PFSK-1 (cell line): Measurements from ENCODE around the gene ZNF777. TPM values are rescaled to one million over a fixed set of nuclear protein-coding genes. Genes with fewer than 3 reads are reported as not detected.

Experiments
- FOXP2 ChIP-seq: optimal IDR thresholded peaks from 2 replicates; pipeline ENCODE3; 2011; ENCODE audit warnings: borderline replicate concordance, control low read depth, inconsistent platforms; ENCODE audit not compliant: insufficient read depth; ENCODE audit errors: extremely low read length, extremely low read depth
- POLR2AphosphoS5 ChIP-seq: IDR thresholded peaks from 2 replicates; pipeline ENCODE4 v1.6.1; 2012; ENCODE audit warnings: low read depth, mild to moderate bottlenecking, control low read depth, low read length, moderate library complexity
- SIN3A ChIP-seq: IDR thresholded peaks from 2 replicates; pipeline ENCODE4 v1.6.1; 2012; ENCODE audit warnings: mild to moderate bottlenecking, low read length, moderate library complexity, borderline replicate concordance; ENCODE audit not compliant: insufficient read depth
- TAF1 ChIP-seq: IDR thresholded peaks from 2 replicates; pipeline ENCODE4 v1.6.1; 2012; ENCODE audit warnings: low read length, control low read depth, borderline replicate concordance; ENCODE audit not compliant: insufficient read depth
- polyA plus RNA-seq: library from polyadenylated mRNA; unstranded; fragments of >200 nt; gene quantifications from one replicate; pipeline ENCODE4 v1.2.1, GENCODE V29; 2012; ENCODE audit warnings: low read depth, missing spikeins; ENCODE audit not compliant: insufficient read length
- TF ChIP-seq, protein P1 (sequence below), 2 experiments: IDR thresholded peaks; 2 replicates each; pipeline versions ENCODE4 v1.6.1 to v1.8.0; 2011 to 2012; ENCODE audit warnings: low read depth in 2 of 2, low read length in 2 of 2, control low read depth in 1 of 2, inconsistent platforms in 1 of 2, mild to moderate bottlenecking in 1 of 2, moderate library complexity in 1 of 2; ENCODE audit not compliant: insufficient read depth in 1 of 2

The ZNF777 gene
- 35.7 TPM for polyA plus RNA-seq

DNA sequence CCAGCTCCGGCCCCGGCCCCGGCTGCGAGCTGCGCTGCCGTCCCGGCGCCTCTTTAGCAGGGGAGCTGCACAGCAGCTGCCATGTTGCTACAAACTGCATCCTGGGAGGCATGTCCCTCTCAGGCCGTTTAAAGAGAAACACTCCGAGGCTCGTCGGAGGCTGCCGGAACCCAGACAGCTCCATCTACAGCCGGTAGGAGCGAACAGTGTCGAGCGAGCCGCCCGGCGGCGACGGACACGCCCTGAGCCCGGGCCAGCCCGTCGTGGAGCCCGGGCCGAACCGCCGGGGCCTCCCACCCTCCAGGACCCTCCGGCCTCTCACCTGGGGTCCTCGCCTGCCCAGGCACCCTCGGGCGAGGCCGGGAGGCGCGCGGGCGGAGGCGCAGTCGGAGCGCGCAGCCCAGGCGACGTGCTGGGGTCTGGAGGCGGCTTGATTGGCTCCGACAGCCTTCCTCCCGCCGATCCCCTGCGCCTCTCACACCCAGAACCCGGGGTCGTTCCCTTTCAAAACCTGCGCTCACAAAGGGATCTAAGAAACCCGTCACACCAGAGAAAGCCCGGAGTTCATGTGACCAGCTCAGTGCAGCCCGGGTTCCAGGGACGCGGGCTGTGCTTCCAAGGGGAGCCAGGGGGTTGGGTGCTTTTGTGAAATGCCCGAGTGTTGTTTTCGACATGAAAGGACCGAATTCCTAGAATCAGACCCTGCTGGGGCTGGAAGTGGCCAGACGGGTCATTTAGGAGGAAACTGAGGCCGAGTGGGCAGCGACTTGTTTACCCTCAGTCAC is at the start of gene ZNF777:
TSS of gene ZNF777 (minus strand) at position 570 of the 785 bp plus-strand sequence. CDS start 5,040 bp downstream, outside the sequence.
- TF ChIP-seq TAF1 (peak; percentile 81; the same call in 1 of the 2 replicates), SIN3A (no peak), FOXP2 (peak; percentile 61), POLR2AphosphoS5 (peak; percentile 46; the same call in 1 of the 2 replicates)
- TF ChIP-seq, protein P1, sequence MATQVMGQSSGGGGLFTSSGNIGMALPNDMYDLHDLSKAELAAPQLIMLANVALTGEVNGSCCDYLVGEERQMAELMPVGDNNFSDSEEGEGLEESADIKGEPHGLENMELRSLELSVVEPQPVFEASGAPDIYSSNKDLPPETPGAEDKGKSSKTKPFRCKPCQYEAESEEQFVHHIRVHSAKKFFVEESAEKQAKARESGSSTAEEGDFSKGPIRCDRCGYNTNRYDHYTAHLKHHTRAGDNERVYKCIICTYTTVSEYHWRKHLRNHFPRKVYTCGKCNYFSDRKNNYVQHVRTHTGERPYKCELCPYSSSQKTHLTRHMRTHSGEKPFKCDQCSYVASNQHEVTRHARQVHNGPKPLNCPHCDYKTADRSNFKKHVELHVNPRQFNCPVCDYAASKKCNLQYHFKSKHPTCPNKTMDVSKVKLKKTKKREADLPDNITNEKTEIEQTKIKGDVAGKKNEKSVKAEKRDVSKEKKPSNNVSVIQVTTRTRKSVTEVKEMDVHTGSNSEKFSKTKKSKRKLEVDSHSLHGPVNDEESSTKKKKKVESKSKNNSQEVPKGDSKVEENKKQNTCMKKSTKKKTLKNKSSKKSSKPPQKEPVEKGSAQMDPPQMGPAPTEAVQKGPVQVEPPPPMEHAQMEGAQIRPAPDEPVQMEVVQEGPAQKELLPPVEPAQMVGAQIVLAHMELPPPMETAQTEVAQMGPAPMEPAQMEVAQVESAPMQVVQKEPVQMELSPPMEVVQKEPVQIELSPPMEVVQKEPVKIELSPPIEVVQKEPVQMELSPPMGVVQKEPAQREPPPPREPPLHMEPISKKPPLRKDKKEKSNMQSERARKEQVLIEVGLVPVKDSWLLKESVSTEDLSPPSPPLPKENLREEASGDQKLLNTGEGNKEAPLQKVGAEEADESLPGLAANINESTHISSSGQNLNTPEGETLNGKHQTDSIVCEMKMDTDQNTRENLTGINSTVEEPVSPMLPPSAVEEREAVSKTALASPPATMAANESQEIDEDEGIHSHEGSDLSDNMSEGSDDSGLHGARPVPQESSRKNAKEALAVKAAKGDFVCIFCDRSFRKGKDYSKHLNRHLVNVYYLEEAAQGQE (IDR thresholded peaks at IDR 0.05; ENCODE audit: insufficient read depth in 1 of 2, low read depth in 2 of 2, low read length in 2 of 2), result peak in 1 of 2 experiments; percentile 13; a peak in 1 of 4 replicates

DNA sequence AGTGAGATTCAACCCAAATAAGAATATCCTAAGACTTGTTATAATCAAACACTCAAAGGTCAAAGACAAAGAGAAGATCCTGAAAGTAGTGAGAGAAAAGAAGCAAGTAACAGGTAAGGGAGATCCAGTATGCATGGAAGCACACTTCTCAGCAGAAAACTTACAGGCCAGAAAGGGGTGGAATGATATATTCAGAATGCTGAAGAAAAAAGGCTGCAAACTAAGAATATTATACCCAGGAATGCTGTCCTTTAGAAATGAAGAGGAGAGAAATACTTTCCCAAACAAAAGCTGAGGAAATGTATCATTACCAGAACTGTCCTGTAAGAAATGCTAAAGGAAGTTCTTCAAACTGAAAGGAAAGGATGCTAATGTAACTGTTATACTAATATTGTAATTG is 49.4 kb upstream of the ZNF777 start:
- TF ChIP-seq, protein P1 (IDR thresholded peaks at IDR 0.05; ENCODE audit: insufficient read depth in 1 of 2, low read depth in 2 of 2, low read length in 2 of 2), result no peak
- TF ChIP-seq POLR2AphosphoS5, result no peak
- TF ChIP-seq FOXP2, result no peak
- no peak for TF ChIP-seq TAF1
- no peak for TF ChIP-seq SIN3A

DNA sequence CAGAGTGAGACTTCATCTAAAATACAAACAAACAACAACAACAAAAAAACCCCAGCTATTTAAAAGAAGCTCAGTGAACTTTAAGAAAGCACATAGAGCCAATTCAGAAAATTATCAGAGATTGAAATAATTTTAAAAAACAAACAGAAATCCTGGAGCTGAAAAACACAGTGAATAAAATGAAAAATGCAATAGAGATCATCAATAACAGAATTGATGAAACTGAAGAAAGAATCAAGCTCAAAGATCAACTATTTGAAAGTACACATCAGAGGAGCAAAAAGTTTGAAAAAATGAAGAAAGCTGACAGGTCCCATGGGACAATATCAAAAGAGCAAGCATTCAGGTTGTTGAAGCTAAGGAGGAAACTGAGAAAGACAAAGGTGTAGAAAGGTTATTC is 48.9 kb upstream of the ZNF777 start:
- no peak for TF ChIP-seq SIN3A
- TF ChIP-seq FOXP2, result no peak
- TF ChIP-seq TAF1, result no peak
- TF ChIP-seq, protein P1 (IDR thresholded peaks at IDR 0.05; ENCODE audit: insufficient read depth in 1 of 2, low read depth in 2 of 2, low read length in 2 of 2), result no peak

DNA sequence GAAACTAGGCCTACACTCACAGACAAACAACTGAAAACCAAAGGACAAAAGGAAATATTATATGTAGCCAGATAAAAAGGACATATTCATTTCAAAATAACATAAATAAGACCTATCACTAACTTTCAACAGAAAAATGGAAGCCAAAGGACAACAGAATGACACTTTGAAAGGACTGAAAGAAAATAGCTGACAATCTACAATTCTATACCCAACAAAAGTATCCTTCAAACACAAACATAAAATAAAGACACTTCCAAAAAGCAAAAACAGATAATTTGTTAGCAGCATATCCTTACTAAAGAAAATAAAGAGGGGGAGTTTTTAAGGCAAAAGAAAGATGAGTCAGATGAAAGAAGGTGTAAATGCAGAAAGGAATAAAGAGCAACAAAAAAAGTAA is 44.7 kb upstream of the ZNF777 start:
- TF ChIP-seq POLR2AphosphoS5 (no peak), TAF1 (no peak), FOXP2 (no peak), SIN3A (no peak)
- TF ChIP-seq, protein P1 (IDR thresholded peaks at IDR 0.05; ENCODE audit: insufficient read depth in 1 of 2, low read depth in 2 of 2, low read length in 2 of 2), result no peak

DNA sequence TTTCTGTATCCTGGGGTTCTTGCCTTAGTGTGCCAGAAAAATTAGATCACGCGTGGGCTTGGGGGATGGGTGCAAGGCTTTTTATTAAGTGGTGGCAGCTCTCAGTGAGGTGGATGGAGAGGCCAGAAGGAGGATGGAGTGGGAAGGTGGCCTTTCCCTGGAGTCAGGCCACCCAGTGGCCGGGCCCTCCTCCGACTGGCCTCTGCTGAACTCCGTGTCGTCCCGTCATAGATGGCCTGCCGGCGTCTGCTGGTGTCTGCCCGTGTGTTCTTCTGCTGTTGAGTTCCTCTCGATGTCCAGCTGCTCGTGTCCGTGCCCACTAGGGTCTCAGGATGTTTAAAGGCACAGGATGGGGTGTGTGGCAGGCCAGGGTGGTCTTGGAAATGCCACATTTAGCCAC is 40.8 kb upstream of the ZNF777 start:
- TF ChIP-seq POLR2AphosphoS5 (no peak), TAF1 (no peak), SIN3A (no peak), FOXP2 (no peak)
- TF ChIP-seq, protein P1 (IDR thresholded peaks at IDR 0.05; ENCODE audit: insufficient read depth in 1 of 2, low read depth in 2 of 2, low read length in 2 of 2), result no peak
